ENCODE measurements around the gene CD5L.

GRCh38 chr1:157870490-157870889 lies 28.9 kb upstream of the CD5L start:
- TF ChIP-seq CTCF (IDR thresholded peaks at IDR 0.05; ENCODE audit: low read depth, low read length, poor library complexity, severe bottlenecking) (no peak), EZH2phosphoT487 (IDR thresholded peaks at IDR 0.05; ENCODE audit: borderline replicate concordance, low read length) (no peak)
